Measurements from ENCODE around the gene TRAPPC4.

GRCh38 chr11:119016216-119017009 lies 2.2 kb upstream of the TRAPPC4 start:
- no peak for TF ChIP-seq CTCF (optimal IDR thresholded peaks at IDR 0.05 in 1 of 3, IDR thresholded peaks at IDR 0.05 in 1 of 3, conservative IDR thresholded peaks at IDR 0.05 in 1 of 3; ENCODE audit: extremely low read depth in 1 of 3, insufficient read depth in 2 of 3, low read length in 3 of 3)
- TF ChIP-seq EZH2 (IDR thresholded peaks at IDR 0.05; ENCODE audit: low read length): no peak
